ENCODE results near the gene PEX5L.

PEX5L gene

DNA sequence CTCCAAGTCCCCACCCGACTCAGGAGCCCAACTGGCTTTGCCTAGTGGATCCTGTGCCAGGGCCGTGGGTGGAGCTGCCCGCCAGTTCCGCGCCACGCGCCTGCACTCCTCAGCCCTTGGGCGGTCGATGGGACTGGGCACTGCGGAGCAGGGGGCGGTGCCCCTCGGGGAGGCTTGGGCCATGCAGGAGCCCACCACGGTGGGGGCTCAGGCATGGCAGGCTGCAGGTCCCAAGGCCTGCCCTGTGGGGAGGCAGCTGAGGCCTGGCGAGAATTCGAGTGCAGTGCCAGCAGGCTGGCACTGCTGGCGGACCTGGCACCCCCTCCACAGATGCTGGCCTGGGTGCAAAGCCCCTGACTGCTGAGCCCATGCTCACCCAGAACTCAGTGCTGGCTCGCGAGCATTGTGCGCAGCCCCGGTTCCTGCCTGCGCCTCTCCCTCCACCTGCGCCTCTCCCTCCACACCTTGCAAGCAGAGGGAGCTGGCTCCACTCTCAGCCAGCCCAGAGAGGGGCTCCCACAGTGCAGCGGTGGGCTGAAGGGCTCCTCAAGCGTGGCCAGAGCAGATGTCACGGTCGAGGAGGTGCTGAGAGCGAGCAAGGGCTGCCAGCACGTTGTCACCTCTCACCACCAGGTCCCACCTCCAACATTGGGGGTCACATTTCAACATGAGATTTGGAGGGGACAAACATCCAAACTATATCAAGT, 261.2 kb downstream of the PEX5L start:
- DNase-seq (ENCODE audit: low read depth in 1 of 2, low spot score in 1 of 2): no peak

DNA sequence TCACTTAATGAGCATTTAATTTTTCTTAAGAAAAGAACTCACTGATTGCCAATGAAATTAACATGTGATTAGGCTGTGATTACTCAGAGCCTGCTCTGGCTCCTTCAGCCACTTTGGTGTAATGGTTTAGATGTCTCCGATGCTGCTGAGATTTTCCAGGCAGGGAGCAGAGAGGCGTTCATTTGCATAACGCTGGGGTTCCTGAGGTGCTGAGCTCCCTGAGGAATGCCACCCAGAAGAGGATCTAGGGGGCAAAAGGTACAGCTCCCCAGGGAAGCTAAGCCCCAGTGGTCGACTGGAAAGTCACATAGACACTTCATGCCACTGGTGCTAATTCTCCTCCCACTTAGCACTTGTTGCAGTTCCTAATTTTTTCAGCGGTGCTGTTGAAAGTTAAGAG, 264.4 kb downstream of the PEX5L start:
- no peak for DNase-seq (ENCODE audit: low read depth in 1 of 2, low spot score in 1 of 2)

DNA sequence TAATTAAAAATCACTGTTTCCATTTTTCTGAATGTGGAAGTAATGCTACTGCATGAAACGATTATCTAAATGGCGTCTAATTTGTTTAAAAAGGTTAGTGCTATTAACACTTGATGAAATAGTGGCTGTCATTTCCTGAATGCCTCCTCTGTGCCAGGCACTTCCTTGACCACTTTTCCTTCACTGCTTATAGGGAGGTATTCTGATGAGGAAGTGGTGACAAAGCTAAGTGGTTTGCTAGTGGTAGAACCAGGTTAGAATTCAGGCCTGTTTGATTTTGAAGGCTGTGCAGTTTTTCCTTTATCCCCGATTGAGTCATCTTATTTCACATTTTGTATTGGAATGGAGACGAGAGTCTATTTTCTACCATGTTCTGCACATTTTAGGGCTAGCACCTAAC, 264.9 kb downstream of the PEX5L start:
- no peak for DNase-seq (ENCODE audit: low read depth in 1 of 2, low spot score in 1 of 2)

DNA sequence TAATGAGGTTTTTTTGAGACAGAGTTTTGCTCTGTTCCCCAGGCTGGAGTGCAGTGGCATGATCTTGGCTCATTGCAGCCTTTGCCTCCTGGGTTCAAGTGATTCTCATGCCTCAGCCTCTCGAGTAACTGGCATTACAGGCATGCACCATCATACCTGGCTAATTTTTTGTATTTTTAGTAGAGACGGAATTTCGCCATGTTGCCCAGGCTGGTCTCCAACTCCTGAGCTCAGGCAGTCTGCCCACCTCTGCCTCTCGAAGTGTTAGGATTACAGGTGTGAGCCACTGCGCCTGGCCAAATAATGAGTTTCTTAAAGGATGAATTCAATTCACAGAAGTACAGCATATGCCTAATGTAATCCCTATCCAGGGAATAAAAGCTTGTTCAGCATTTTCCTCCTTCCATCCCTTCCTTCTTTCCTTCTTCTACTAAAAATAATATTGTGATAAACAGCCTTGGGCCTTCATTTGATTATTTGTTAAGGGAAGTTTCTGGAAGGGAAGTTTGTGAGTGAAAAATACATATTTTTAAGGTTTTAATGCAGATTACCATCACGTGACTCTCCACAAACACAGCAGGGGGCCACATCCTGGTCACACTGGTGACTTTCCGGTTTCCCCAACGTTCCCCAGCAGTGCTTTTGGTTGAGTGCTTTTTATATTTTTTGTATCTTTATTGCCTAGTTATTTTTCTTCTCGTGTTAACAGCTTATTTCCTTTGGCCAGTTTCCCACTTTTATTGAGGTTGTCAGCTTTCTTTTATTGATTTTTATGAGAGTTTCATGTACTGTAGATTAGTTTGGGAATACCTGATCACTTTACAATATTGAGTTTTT, 267.1 kb downstream of the PEX5L start:
- DNase-seq (ENCODE audit: low read depth in 1 of 2, low spot score in 1 of 2): no peak

DNA sequence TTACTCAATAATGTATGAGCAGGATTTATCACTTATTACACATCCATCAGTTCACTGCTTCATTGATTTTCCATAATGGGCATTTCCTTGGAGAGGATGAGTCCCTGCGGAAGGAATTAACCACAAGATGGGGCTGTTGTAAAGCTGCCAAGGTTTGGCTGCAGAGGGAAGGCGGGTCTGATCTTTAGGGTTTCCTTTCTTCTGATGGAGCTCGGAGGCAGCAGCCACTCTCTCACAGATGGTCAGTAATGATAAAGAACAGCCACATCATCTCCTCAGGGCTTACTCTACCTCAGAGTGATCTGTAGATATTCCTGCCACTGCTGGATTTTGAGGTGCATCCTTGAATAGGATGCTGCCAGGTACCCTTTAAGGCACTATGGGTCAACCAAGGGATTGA, 268.7 kb downstream of the PEX5L start:
- no peak for DNase-seq (ENCODE audit: low read depth in 1 of 2, low spot score in 1 of 2)

DNA sequence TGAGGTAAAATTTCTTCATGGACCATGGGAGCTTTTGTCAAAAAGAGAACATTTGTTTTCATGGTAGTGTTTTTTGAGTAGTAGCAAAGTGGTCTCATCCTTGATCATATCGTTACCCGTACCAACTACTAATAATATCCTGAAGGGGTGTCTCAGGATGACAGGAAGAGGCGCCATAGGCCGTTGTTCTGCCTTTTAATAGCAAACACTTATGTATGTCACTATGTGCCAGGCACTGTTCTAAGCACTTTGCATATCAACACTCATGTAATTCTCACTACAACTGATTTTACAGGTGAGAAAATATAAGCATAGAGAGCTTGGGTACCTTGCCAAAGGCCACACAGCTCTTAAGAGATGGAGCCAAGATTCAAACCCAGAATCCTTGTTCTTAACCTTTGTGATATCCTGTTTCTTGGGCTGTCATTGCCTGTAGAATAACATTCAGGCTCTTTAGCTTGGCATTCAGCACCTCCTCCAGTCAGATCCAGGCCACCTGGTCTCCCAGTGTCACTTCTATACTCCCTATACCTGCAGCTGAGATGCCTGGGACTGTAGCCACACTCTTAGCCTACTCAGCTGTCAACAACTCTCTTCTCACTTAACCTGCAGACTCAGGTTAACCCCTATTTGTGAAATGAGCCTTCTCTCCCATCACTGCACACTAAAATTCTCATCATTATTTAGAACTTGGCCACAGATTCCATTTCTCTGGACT, 270.2 kb downstream of the PEX5L start:
- no peak for DNase-seq (ENCODE audit: low read depth in 1 of 2, low spot score in 1 of 2)

DNA sequence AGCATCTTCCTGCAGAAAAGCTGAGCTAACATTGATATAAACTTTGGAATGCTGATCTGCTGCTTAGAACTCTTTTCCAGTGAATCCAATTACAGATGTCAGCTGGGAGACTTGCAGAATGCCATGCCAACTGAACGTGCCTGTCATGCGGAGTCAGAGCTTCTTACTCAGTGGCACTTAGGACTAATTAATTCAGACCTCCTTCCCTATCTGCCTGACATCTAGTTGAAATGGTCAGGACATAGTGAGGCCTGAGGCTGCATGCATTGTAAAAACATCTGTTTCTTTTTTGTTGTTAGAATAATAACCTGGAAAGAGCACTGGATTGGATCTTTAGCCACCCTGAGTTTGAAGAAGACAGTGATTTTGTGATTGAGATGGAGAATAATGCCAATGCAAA, 271.3 kb downstream of the PEX5L start:
- DNase-seq (ENCODE audit: low read depth in 1 of 2, low spot score in 1 of 2): no peak

DNA sequence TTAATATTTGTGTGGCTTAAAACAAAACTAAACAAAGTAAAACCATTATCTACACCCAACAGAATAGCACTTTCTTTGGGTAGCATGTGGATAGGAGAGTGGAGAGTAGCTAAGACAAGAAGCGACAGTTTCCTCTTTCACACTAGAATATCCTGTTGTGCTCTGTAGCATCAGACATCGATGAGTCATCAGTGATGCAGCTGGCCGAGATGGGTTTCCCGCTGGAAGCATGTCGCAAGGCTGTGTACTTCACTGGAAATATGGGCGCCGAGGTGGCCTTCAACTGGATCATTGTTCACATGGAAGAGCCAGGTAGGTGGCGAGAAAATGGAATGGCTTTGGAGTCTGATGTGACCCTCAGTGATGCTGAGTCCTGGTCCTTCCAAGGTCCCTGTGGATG, 275.8 kb downstream of the PEX5L start:
- DNase-seq (ENCODE audit: low read depth in 1 of 2, low spot score in 1 of 2): no peak

DNA sequence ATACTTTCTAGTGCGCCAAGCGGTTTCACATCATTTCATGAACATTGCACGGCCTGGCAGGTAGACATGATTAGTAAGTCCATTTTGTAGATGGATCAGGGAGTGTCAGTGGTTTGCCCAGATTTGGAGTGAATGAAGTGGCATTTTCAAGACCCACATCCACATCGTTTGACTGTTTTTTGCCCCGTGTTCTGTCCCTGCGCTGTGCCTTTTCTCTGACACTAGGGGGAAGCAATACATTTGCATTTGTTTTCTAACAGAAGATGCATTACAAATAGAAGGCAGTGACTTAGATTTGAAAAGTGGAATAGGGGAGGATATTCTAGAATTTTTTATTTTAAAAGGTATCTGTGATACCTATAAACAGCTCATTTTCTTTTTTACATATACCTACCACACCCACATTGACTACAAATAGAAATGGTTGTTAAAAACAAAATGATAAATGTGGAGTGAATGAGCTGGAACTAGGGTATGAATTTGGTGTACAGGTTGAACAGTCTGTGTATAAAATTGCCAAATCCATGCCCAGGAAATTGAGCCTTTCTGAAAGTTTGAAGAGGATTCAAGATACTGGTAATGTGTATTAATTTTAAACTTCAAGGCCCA, 285.9 kb downstream of the PEX5L start:
- no peak for DNase-seq (ENCODE audit: low read depth in 1 of 2, low spot score in 1 of 2)

DNA sequence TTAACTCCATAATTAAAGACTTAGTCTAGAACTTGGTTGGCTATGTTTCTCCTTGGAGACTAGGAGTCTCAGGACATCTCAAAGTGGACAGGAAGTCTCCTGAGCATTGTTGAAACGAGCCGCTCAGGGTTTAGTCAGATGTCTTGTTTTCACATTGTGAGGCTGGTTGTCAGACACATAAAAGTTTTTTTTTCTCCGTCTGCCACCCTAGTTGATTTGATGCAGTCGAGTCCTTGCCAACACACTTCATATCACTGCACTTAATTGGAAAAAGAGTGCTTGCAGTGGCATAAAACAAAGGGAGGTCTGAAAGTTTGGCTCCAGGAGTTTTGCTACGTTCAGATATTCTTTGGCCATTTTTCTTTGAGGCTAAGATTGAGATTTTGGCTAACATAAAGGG, 291.0 kb downstream of the PEX5L start:
- DNase-seq (ENCODE audit: low read depth in 1 of 2, low spot score in 1 of 2): no peak

DNA sequence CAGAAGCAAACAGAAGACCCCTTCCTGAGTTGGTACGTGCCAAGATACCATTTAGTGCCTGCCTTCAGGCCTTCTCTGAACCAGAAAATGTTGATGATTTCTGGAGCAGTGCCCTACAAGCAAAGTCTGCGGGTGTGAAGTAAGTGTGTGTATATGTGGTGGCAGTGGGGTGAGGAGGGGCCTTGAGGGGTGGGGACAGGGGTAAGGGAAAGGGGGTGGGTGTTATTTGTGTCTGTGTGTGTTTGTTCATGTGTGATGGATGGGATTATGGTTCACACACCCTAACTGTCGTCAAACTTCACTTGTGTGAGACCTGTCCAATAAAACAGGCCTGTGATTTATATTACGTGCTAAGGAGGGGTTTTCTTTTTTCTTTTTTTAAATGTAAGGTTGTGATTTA, 291.7 kb downstream of the PEX5L start:
- no peak for DNase-seq (ENCODE audit: low read depth in 1 of 2, low spot score in 1 of 2)

All from stimulated activated CD4-positive, alpha-beta T cell treated with anti-CD3 and anti-CD28 coated beads, Interleukin-15, amount 100 ng/mL, for 1 hour (primary cell).